Inflammatory macrophage treated with lipopolysaccharide for 1 hour (primary cell): ENCODE measurements around the gene MCC.

Source experiments
- DNase-seq, 2 donors: peaks; one replicate each; pipeline ENCODE4 v3.0.0-alpha.2; 2020 to 2022

The MCC gene

GRCh38 chr5:113164021-113164420 lies 324.2 kb downstream of the MCC start:
- DNase-seq: no peak

GRCh38 chr5:113163328-113163727 lies 324.9 kb downstream of the MCC start:
- DNase-seq: no peak

- DNase-seq: no peak
These were observed 325.5 kb downstream of the MCC start for GRCh38 chr5:113162770-113163169.

GRCh38 chr5:113162208-113162607 lies 326.0 kb downstream of the MCC start:
- DNase-seq: no peak

GRCh38 chr5:113161806-113162205 lies 326.4 kb downstream of the MCC start:
- no peak for DNase-seq

- DNase-seq: no peak
These were observed 330.4 kb downstream of the MCC start for GRCh38 chr5:113157886-113158285.

- DNase-seq: no peak
These were observed 331.9 kb downstream of the MCC start for GRCh38 chr5:113156271-113156877.

- no peak for DNase-seq
These were observed 334.6 kb downstream of the MCC start for GRCh38 chr5:113153512-113154097.

GRCh38 chr5:113152380-113152740 lies 335.9 kb downstream of the MCC start:
- DNase-seq: no peak

GRCh38 chr5:113151641-113152379 lies 336.4 kb downstream of the MCC start:
- DNase-seq: no peak

GRCh38 chr5:113150821-113151220 lies 337.4 kb downstream of the MCC start:
- no peak for DNase-seq

GRCh38 chr5:113150221-113150620 lies 338.0 kb downstream of the MCC start:
- DNase-seq: no peak

- DNase-seq: no peak
These were observed 340.7 kb downstream of the MCC start for GRCh38 chr5:113147537-113147936.

GRCh38 chr5:113147101-113147508 lies 341.1 kb downstream of the MCC start:
- DNase-seq: no peak

- no peak for DNase-seq
These were observed 342.4 kb downstream of the MCC start for GRCh38 chr5:113145757-113146387.

- no peak for DNase-seq
These were observed 346.1 kb downstream of the MCC start for GRCh38 chr5:113142186-113142585.

- no peak for DNase-seq
These were observed 347.2 kb downstream of the MCC start for GRCh38 chr5:113140837-113141671.

- DNase-seq: no peak
These were observed 354.9 kb downstream of the MCC start for GRCh38 chr5:113133211-113133975.

GRCh38 chr5:113132564-113132963 lies 355.7 kb downstream of the MCC start:
- no peak for DNase-seq

- DNase-seq: no peak
These were observed 359.5 kb downstream of the MCC start for GRCh38 chr5:113128641-113129330.

- no peak for DNase-seq
These were observed 360.2 kb downstream of the MCC start for GRCh38 chr5:113128082-113128481.

- DNase-seq: peak in 1 of 2 donors; percentile 11
These were observed 361.2 kb downstream of the MCC start for GRCh38 chr5:113127021-113127420.
